Bronchial epithelial cell (primary cell): ENCODE results near the gene WNT3A. TPM values are rescaled to one million over a fixed set of nuclear protein-coding genes. Genes with fewer than 3 reads are reported as not detected.
A peak's percentile ranks its signal among the peaks of the same experiment; 100 is the strongest.

Source experiments
- DNase-seq: peaks from one replicate; pipeline ENCODE4 v3.0.0-alpha.2; 2010; ENCODE audit warnings: low read depth
- FAIRE-seq: peaks from 2 replicates; lab custom pipeline; 2011; peaks lifted over from hg19 to GRCh38; lab: Jason Lieb, UNC
- H3K27me3 ChIP-seq: 2 replicates; pipeline ENCODE4 v1.5.1; 2011; ENCODE audit warnings: low read length; ENCODE audit not compliant: control insufficient read depth, insufficient read depth
- H3K36me3 ChIP-seq: 2 replicates; pipeline ENCODE4 v1.5.1; 2011; ENCODE audit warnings: low read length; ENCODE audit not compliant: control insufficient read depth, insufficient read depth
- H3K4me3 ChIP-seq: 2 replicates; pipeline ENCODE4 v1.5.1; 2011; ENCODE audit warnings: mild to moderate bottlenecking, low read depth, low read length, control low read depth
- CTCF ChIP-seq: IDR thresholded peaks from 2 replicates; pipeline ENCODE4 v1.5.1; 2011; ENCODE audit warnings: mild to moderate bottlenecking, moderate library complexity, low read length, control low read depth, inconsistent platforms; ENCODE audit not compliant: insufficient read depth, severe bottlenecking
- total RNA-seq: library from RNA; depleted of rRNA; stranded (reverse); fragments of >200 nt; gene quantifications from 2 replicates; pipeline ENCODE4 v1.2.1, GENCODE V29; 2014

The WNT3A gene
- total RNA-seq, 1 donor from 2014 or later: not detected

GRCh38 chr1:227996187-227996950 is 10.4 kb upstream of the WNT3A start:
- DNase-seq (peak; percentile 8), FAIRE-seq (no peak)

GRCh38 chr1:227998374-227999055 is 8.3 kb upstream of the WNT3A start:
- TF ChIP-seq CTCF: no peak
- H3K36me3 ChIP-seq: no peaks in the 10 kb centered on the region
- no peak for FAIRE-seq
- peaks cover 7% of the 10 kb centered on the region for H3K27me3 ChIP-seq
- H3K4me3 ChIP-seq: no peak overlapping the region
- DNase-seq: no peak

More at GRCh38 chr1:227996187-227996950, 10.4 kb upstream of the WNT3A start:
- Histone ChIP-seq H3K36me3 (no peaks in the 10 kb centered on the region), H3K27me3 (peaks cover 3% of the 10 kb centered on the region), H3K4me3 (no peak overlapping the region)
- TF ChIP-seq CTCF: no peak

GRCh38 chr1:227999056-227999930 is 7.5 kb upstream of the WNT3A start:
- Histone ChIP-seq H3K36me3 (no peaks in the 10 kb centered on the region), H3K27me3 (peaks cover 7% of the 10 kb centered on the region), H3K4me3 (no peak overlapping the region)
- peak; percentile 70 for DNase-seq
- peak; percentile 47 for FAIRE-seq
- peak; percentile 98 for TF ChIP-seq CTCF

GRCh38 chr1:228000416-228000815 is 6.4 kb upstream of the WNT3A start:
- TF ChIP-seq CTCF: no peak
- no peaks in the 10 kb centered on the region for H3K36me3 ChIP-seq
- DNase-seq: no peak
- peaks cover 16% of the 10 kb centered on the region for H3K27me3 ChIP-seq
- no peak for FAIRE-seq
- no peak overlapping the region for H3K4me3 ChIP-seq

GRCh38 chr1:228000836-228001563 is 5.8 kb upstream of the WNT3A start:
- FAIRE-seq: no peak
- H3K4me3 ChIP-seq: no peak overlapping the region
- no peak for DNase-seq
- no peak for TF ChIP-seq CTCF
- no peaks in the 10 kb centered on the region for H3K36me3 ChIP-seq
- H3K27me3 ChIP-seq: peaks cover 22% of the 10 kb centered on the region
